ENCODE measurements around the gene NUP42. TPM values are rescaled to one million over a fixed set of nuclear protein-coding genes. Genes with fewer than 3 reads are reported as not detected.

NUP42 gene
- total RNA-seq, 4 donors from 2014 or later: 27.6 to 47.0 (median 38.3) TPM

- in situ Hi-C loops (cut with MboI; ENCODE audit: low pct_ligation_motif_present in 1 of 4, low pct_unique_long_range_greater_than_20kb in 1 of 4, low sequenced_read_pairs in 3 of 4): no loop called here
- Histone ChIP-seq H3K27me3 (no peaks in the 10 kb centered on the region), H3K9me3 (no peaks in the 10 kb centered on the region), H3K4me3 (no peak overlapping the region), H3K27ac (peak overlapping the region in 1 of 4 donors; percentile 31), H3K4me1 (no peaks in the 10 kb centered on the region), H3K36me3 (no peaks in the 10 kb centered on the region)
- DNase-seq: peak; percentile 18
- TF ChIP-seq POLR2A (IDR thresholded peaks at IDR 0.05) (no peak), POLR2AphosphoS5 (IDR thresholded peaks at IDR 0.05) (no peak), EP300 (IDR thresholded peaks at IDR 0.05; ENCODE audit: low read depth) (no peak), CTCF (IDR thresholded peaks at IDR 0.05) (no peak)
- intact Hi-C loops (cut with DNase I; ENCODE audit: low total_unique reads): loop anchor here (2.0 kb wide), 1 partner anchor 18 kb away; no protein-coding TSS in a partner anchor
- 74 to 79% methylated on average over 6 to 9 of the region's 9 CpGs for WGBS, 2 donors (ENCODE audit: low coverage in 1 of 2)
Measured at GRCh38 chr7:23234569-23235296, 52.9 kb downstream of the NUP42 start.

GRCh38 chr7:23235813-23236221 is 54.0 kb downstream of the NUP42 start:
- Histone ChIP-seq H3K4me1 (no peaks in the 10 kb centered on the region), H3K36me3 (no peaks in the 10 kb centered on the region), H3K9me3 (no peaks in the 10 kb centered on the region), H3K27me3 (no peaks in the 10 kb centered on the region), H3K4me3 (no peak overlapping the region), H3K27ac (no peak overlapping the region)
- intact Hi-C loops (cut with DNase I; ENCODE audit: low total_unique reads): loop anchor here (2.0 kb wide), 1 partner anchor 19 kb away; no protein-coding TSS in a partner anchor
- 89 to 93% methylated on average over 6 of the region's 6 CpGs for WGBS, 2 donors (ENCODE audit: low coverage in 1 of 2)
- no peak for DNase-seq
- no peak for TF ChIP-seq EP300 (IDR thresholded peaks at IDR 0.05; ENCODE audit: low read depth)
- TF ChIP-seq POLR2AphosphoS5 (IDR thresholded peaks at IDR 0.05): no peak
- TF ChIP-seq CTCF (IDR thresholded peaks at IDR 0.05): no peak
- no peak for TF ChIP-seq POLR2A (IDR thresholded peaks at IDR 0.05)
- in situ Hi-C loops (cut with MboI; ENCODE audit: low pct_ligation_motif_present in 1 of 4, low pct_unique_long_range_greater_than_20kb in 1 of 4, low sequenced_read_pairs in 3 of 4): no loop called here

GRCh38 chr7:23237000-23237399 is 55.2 kb downstream of the NUP42 start:
- WGBS, 2 donors (ENCODE audit: low coverage in 1 of 2): 91 to 93% methylated on average over 3 of the region's 3 CpGs
- in situ Hi-C loops (cut with MboI; ENCODE audit: low pct_ligation_motif_present in 1 of 4, low pct_unique_long_range_greater_than_20kb in 1 of 4, low sequenced_read_pairs in 3 of 4): no loop called here
- H3K9me3 ChIP-seq: no peaks in the 10 kb centered on the region

More at GRCh38 chr7:23237000-23237399, 55.2 kb downstream of the NUP42 start:
- Histone ChIP-seq H3K4me1 (no peaks in the 10 kb centered on the region), H3K4me3 (no peak overlapping the region), H3K27ac (no peak overlapping the region), H3K36me3 (no peaks in the 10 kb centered on the region), H3K27me3 (no peaks in the 10 kb centered on the region)
- DNase-seq: no peak
- intact Hi-C loops (cut with DNase I; ENCODE audit: low total_unique reads): no loop called here
- TF ChIP-seq POLR2A (IDR thresholded peaks at IDR 0.05): no peak
- no peak for TF ChIP-seq CTCF (IDR thresholded peaks at IDR 0.05)
- no peak for TF ChIP-seq EP300 (IDR thresholded peaks at IDR 0.05; ENCODE audit: low read depth)
- TF ChIP-seq POLR2AphosphoS5 (IDR thresholded peaks at IDR 0.05): no peak
